Suprapubic skin (tissue), 4 donors: Measurements from ENCODE around the gene TTC1. TPM values are rescaled to one million over a fixed set of nuclear protein-coding genes. Genes with fewer than 3 reads are reported as not detected.

Source experiments
- DNase-seq, 2 donors: peaks; one replicate each; pipeline ENCODE4 v3.0.0-alpha.2; 2019; ENCODE audit warnings: low spot score in 2 of 2
- H3K27ac ChIP-seq: fragments of 200-600 bp; sonication (generic); one replicate; pipeline ENCODE4 v1.5.1; 2019
- H3K27me3 ChIP-seq: fragments of 200-600 bp; sonication (generic); one replicate; pipeline ENCODE4 v1.5.1; 2019
- H3K36me3 ChIP-seq: fragments of 200-600 bp; sonication (generic); one replicate; pipeline ENCODE4 v1.5.1; 2019
- H3K4me1 ChIP-seq: fragments of 200-600 bp; sonication (generic); one replicate; pipeline ENCODE4 v1.5.1; 2019
- H3K4me3 ChIP-seq: fragments of 200-600 bp; sonication (generic); one replicate; pipeline ENCODE4 v1.5.1; 2019; ENCODE audit warnings: mild to moderate bottlenecking
- H3K9me3 ChIP-seq: fragments of 200-600 bp; sonication (generic); one replicate; pipeline ENCODE4 v1.5.1; 2019
- EP300 ChIP-seq: sonication (generic); formaldehyde crosslinking; IDR thresholded peaks from one replicate; pipeline ENCODE4 v1.6.1; 2017; ENCODE audit warnings: antibody characterized with exemption
- POLR2A ChIP-seq, 2 donors: fragments of 450-650 bp; IDR thresholded peaks; one replicate each; pipeline ENCODE4 v1.6.1; 2017; ENCODE audit warnings: antibody characterized with exemption in 2 of 2, mild to moderate bottlenecking in 2 of 2, moderate library complexity in 2 of 2
- POLR2AphosphoS5 ChIP-seq, 3 donors: sonication (generic); formaldehyde crosslinking; IDR thresholded peaks; one replicate each; pipeline ENCODE4 v1.6.1; 2017; ENCODE audit warnings: antibody characterized with exemption in 3 of 3
- WGBS: methylation state at CpG from one replicate; pipeline ENCODE4 v1.1.5; 2018; 5-methylcytosine and 5-hydroxymethylcytosine counted together
- total RNA-seq, 4 donors: library from RNA; depleted of rRNA; stranded (reverse); fragments of >200 nt; gene quantifications; one replicate each; pipeline ENCODE4 v1.1.0, GENCODE V29; 2016
- TF ChIP-seq, protein P1 (sequence below), 2 donors: fragments of 200-600 bp in 1 of 2; fragments of 450-650 bp in 1 of 2; sonication (generic) in 1 of 2; IDR thresholded peaks; one replicate each; pipeline ENCODE4 v1.5.1; 2016 to 2019; ENCODE audit warnings: antibody characterized with exemption in 2 of 2, mild to moderate bottlenecking in 1 of 2, moderate library complexity in 1 of 2

TTC1 gene
- total RNA-seq, 4 donors from 2014 or later, result 26.1 to 39.1 (median 30.5) TPM

DNA sequence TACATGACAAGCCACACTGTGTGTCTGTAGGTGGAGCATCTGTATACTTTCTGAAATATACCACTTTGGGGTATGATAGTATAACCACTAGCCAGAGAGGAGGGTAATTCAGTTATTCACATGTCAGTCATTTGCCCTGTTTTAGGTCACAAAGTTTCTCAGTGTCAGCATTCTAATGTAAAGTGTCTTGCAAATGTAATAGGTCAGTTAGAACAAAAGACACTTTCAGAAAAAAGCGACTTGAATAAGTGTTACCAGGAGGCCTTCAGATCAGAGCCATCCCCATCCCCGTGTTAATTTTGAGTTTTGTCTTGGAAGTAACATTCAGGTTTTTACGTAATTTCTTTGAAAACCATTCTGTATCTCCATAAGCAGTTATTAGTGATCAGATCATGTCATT is 33.7 kb downstream of the TTC1 start:
- Histone ChIP-seq H3K4me1 (peaks cover 5% of the 10 kb centered on the region), H3K27me3 (no peaks in the 10 kb centered on the region), H3K36me3 (peaks cover 48% of the 10 kb centered on the region), H3K27ac (no peak overlapping the region), H3K9me3 (no peaks in the 10 kb centered on the region), H3K4me3 (no peak overlapping the region)
- TF ChIP-seq POLR2A (IDR thresholded peaks at IDR 0.05) (no peak), EP300 (no peak)
- DNase-seq, result no peak
- WGBS, result 86% methylated on average over 3 of the region's 3 CpGs

DNA sequence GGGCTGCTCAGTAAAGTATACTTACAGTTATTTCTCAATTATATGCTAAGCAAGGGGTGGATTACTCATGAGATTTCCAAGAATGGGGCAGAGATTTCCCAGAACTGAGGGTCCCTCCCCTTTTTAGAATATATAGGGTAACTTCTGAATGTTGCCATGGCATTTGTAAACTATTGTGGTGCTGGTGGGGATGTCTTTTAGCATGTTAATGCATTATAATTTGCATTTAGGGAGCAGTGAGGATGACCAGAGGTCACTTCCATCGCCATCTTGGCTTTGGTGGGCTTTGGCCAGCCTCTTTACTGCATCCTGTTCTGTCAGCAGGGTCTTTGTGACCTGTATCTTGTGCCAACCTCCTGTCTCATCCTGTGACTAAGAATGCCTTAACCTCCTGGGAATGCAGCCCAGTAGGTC is 35.5 kb downstream of the TTC1 start:
- Histone ChIP-seq H3K9me3 (no peaks in the 10 kb centered on the region), H3K27me3 (no peaks in the 10 kb centered on the region), H3K36me3 (peaks cover 42% of the 10 kb centered on the region), H3K27ac (no peak overlapping the region), H3K4me1 (peaks cover 5% of the 10 kb centered on the region), H3K4me3 (no peak overlapping the region)
- TF ChIP-seq POLR2AphosphoS5 (IDR thresholded peaks at IDR 0.05) (no peak), POLR2A (IDR thresholded peaks at IDR 0.05) (no peak), EP300 (no peak)
- TF ChIP-seq, protein P1, sequence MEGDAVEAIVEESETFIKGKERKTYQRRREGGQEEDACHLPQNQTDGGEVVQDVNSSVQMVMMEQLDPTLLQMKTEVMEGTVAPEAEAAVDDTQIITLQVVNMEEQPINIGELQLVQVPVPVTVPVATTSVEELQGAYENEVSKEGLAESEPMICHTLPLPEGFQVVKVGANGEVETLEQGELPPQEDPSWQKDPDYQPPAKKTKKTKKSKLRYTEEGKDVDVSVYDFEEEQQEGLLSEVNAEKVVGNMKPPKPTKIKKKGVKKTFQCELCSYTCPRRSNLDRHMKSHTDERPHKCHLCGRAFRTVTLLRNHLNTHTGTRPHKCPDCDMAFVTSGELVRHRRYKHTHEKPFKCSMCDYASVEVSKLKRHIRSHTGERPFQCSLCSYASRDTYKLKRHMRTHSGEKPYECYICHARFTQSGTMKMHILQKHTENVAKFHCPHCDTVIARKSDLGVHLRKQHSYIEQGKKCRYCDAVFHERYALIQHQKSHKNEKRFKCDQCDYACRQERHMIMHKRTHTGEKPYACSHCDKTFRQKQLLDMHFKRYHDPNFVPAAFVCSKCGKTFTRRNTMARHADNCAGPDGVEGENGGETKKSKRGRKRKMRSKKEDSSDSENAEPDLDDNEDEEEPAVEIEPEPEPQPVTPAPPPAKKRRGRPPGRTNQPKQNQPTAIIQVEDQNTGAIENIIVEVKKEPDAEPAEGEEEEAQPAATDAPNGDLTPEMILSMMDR (IDR thresholded peaks at IDR 0.05), result no peak
- no peak for DNase-seq
- WGBS, result 100% methylated on average over 1 of the region's 1 CpG

DNA sequence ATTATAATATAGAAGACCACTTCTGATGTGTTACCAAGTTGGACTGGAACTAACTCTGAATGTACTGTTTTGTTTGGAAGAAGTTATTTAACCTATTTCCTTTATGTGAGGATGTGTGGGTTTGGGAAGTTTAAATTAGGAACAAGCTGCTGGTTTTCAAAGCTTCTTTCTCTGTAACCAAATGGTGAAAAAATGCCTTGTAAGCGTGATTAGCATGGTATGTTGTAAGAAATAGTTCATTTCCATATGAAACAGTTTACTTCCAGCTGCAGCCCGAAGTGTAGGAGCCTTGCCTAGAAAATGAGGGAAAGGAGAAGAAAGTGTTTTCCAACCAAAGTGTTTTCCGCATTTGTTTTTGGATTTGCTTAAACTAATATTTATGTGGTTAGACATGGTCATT is 36.0 kb downstream of the TTC1 start:
- Histone ChIP-seq H3K36me3 (peaks cover 42% of the 10 kb centered on the region), H3K27me3 (no peaks in the 10 kb centered on the region), H3K9me3 (no peaks in the 10 kb centered on the region), H3K27ac (no peak overlapping the region), H3K4me1 (peaks cover 5% of the 10 kb centered on the region), H3K4me3 (no peak overlapping the region)
- WGBS, result 52% methylated on average over 3 of the region's 3 CpGs
- no peak for TF ChIP-seq EP300
- TF ChIP-seq, protein P1 (IDR thresholded peaks at IDR 0.05), result no peak
- no peak for TF ChIP-seq POLR2AphosphoS5 (IDR thresholded peaks at IDR 0.05)
- no peak for TF ChIP-seq POLR2A (IDR thresholded peaks at IDR 0.05)
- no peak for DNase-seq

DNA sequence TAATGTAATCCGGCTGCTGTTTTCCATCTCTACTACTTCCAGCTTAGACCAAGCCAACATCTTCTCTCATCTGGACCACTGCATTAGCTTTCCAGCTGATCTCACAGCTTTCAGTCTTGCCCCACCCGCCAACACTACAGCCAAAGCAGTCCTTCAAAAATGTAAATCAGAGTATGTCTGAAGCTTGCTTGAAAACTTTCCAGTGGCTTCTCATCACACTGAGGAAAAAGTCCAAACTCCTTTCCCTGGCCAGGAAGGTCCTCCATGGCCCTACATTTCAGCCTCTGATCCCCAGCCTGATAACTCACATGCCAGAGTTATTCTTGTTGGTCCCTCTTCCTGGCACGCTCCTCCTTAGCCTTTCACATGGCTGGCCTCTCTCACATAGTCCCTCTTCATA is 38.5 kb downstream of the TTC1 start:
- H3K4me3 ChIP-seq, result no peak overlapping the region
- peaks cover 48% of the 10 kb centered on the region for H3K36me3 ChIP-seq
- no peaks in the 10 kb centered on the region for H3K9me3 ChIP-seq
- DNase-seq, result no peak
- no peak overlapping the region for H3K27ac ChIP-seq
- H3K4me1 ChIP-seq, result peaks cover 5% of the 10 kb centered on the region
- 77% methylated on average over 3 of the region's 3 CpGs for WGBS
- H3K27me3 ChIP-seq, result no peaks in the 10 kb centered on the region
- TF ChIP-seq, protein P1 (IDR thresholded peaks at IDR 0.05), result no peak
- TF ChIP-seq POLR2A (IDR thresholded peaks at IDR 0.05) (no peak), EP300 (no peak), POLR2AphosphoS5 (IDR thresholded peaks at IDR 0.05) (no peak)

DNA sequence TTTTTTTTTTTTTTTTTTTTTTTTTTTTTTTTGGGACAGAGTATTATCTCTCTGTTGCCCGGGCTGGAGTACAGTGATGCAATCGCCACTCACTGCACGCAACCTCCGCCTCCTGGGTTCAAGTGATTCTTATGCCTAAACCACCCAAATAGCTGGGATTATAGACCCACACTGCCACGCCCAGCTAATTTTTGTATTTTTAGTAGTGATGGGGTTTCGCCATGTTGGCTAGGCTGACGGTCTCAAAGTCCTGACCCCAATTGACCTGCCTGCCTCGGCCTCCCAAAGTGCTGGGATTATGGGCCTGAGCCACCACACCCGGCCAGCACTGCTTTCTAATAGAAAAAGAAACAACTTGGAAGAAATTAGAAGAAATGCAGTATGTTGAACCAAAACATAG is 39.2 kb downstream of the TTC1 start:
- Histone ChIP-seq H3K9me3 (no peaks in the 10 kb centered on the region), H3K36me3 (peaks cover 47% of the 10 kb centered on the region), H3K4me1 (peaks cover 5% of the 10 kb centered on the region), H3K27ac (no peak overlapping the region), H3K27me3 (no peaks in the 10 kb centered on the region), H3K4me3 (no peak overlapping the region)
- TF ChIP-seq EP300, result no peak
- WGBS, result 80% methylated on average over 9 of the region's 9 CpGs
- DNase-seq, result peak in 1 of 2 donors; percentile 68

DNA sequence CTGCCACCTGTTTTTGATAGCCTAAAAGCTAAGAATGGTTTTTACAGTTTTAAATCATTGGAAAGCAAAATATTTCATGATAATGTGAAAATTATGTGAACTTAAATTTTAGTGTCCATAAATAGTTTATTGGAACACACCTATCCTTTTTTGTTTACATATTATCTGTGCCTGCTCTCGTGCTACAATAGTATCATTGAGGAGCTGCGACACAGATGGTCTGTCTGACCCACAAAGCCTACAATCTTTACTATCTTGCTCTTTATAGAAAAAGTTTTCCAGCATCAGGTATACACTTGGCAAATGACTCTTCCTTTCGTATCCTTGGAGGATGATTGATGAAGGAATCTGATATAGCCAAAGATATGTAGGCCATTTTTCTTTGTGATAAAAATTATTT is 40.2 kb downstream of the TTC1 start:
- no peak overlapping the region for H3K27ac ChIP-seq
- H3K4me1 ChIP-seq, result peaks cover 5% of the 10 kb centered on the region
- WGBS, result 73% methylated on average over 3 of the region's 3 CpGs
- no peak overlapping the region for H3K4me3 ChIP-seq
- no peaks in the 10 kb centered on the region for H3K9me3 ChIP-seq
- peaks cover 48% of the 10 kb centered on the region for H3K36me3 ChIP-seq
- TF ChIP-seq, protein P1 (IDR thresholded peaks at IDR 0.05), result no peak
- TF ChIP-seq POLR2AphosphoS5 (IDR thresholded peaks at IDR 0.05), result no peak
- no peak for TF ChIP-seq POLR2A (IDR thresholded peaks at IDR 0.05)
- TF ChIP-seq EP300, result no peak
- DNase-seq, result no peak
- no peaks in the 10 kb centered on the region for H3K27me3 ChIP-seq
